Measurements from ENCODE around the gene LRCH3.

- TF ChIP-seq, protein P1, sequence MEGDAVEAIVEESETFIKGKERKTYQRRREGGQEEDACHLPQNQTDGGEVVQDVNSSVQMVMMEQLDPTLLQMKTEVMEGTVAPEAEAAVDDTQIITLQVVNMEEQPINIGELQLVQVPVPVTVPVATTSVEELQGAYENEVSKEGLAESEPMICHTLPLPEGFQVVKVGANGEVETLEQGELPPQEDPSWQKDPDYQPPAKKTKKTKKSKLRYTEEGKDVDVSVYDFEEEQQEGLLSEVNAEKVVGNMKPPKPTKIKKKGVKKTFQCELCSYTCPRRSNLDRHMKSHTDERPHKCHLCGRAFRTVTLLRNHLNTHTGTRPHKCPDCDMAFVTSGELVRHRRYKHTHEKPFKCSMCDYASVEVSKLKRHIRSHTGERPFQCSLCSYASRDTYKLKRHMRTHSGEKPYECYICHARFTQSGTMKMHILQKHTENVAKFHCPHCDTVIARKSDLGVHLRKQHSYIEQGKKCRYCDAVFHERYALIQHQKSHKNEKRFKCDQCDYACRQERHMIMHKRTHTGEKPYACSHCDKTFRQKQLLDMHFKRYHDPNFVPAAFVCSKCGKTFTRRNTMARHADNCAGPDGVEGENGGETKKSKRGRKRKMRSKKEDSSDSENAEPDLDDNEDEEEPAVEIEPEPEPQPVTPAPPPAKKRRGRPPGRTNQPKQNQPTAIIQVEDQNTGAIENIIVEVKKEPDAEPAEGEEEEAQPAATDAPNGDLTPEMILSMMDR (IDR thresholded peaks at IDR 0.05; ENCODE audit: borderline replicate concordance, extremely low read depth, low read length, poor library complexity, severe bottlenecking), result no peak
- no peak for TF ChIP-seq EZH2 (IDR thresholded peaks at IDR 0.05; ENCODE audit: borderline replicate concordance, low read depth, low read length, severe bottlenecking)
Observed at GRCh38 chr3:197761784-197762183, 29.3 kb upstream of the LRCH3 start.
